Mesothelial cell of epicardium (in vitro differentiated cells): ENCODE results near the gene SESTD1. TPM values are rescaled to one million over a fixed set of nuclear protein-coding genes. Genes with fewer than 3 reads are reported as not detected.

Experiments used
- DNase-seq, 2 experiments: peaks; one replicate each; pipeline ENCODE4 v3.0.0; 2021; ENCODE audit warnings: low spot score in 2 of 2; ENCODE audit not compliant: unreplicated experiment in 2 of 2
- H3K27ac Mint-ChIP-seq: 2 replicates; pipeline ENCODE4 v1.8.0; 2021; ENCODE audit warnings: mixed read lengths
- H3K27me3 Mint-ChIP-seq: 2 replicates; pipeline ENCODE4 v1.8.0; 2021; ENCODE audit warnings: low read depth, mixed read lengths
- H3K36me3 Mint-ChIP-seq: 2 replicates; pipeline ENCODE4 v1.8.0; 2021; ENCODE audit warnings: mixed read lengths
- H3K4me1 Mint-ChIP-seq: 2 replicates; pipeline ENCODE4 v1.8.0; 2021; ENCODE audit warnings: mixed read lengths
- H3K4me3 Mint-ChIP-seq: 2 replicates; pipeline ENCODE4 v1.8.0; 2021; ENCODE audit warnings: mild to moderate bottlenecking, moderate library complexity, mixed read lengths
- H3K9me3 Mint-ChIP-seq: 2 replicates; pipeline ENCODE4 v1.8.0; 2021; ENCODE audit warnings: mixed read lengths
- CTCF ChIP-seq: fragments of 200-600 bp; sonication (generic); IDR thresholded peaks from one replicate; pipeline ENCODE4 v1.5.0; 2021; ENCODE audit warnings: antibody characterized with exemption; ENCODE audit not compliant: unreplicated experiment
- total RNA-seq: library from RNA; stranded (reverse); gene quantifications from 3 replicates; pipeline ENCODE4 v1.2.1, GENCODE V29; 2021

SESTD1 gene
- total RNA-seq, 1 donor from 2014 or later = 56.9 TPM

- Mint-ChIP-seq H3K4me1 (peaks cover 11% of the 10 kb centered on the region), H3K9me3 (no peaks in the 10 kb centered on the region), H3K4me3 (no peak overlapping the region), H3K36me3 (peaks cover 13% of the 10 kb centered on the region), H3K27me3 (no peaks in the 10 kb centered on the region), H3K27ac (no peak overlapping the region)
- DNase-seq = no peak
- TF ChIP-seq CTCF = no peak
These were observed 157.8 kb downstream of the SESTD1 start for GRCh38 chr2:179106676-179107428.

- peaks cover 12% of the 10 kb centered on the region for H3K36me3 Mint-ChIP-seq
- H3K4me3 Mint-ChIP-seq = no peak overlapping the region
- DNase-seq = no peak
- peaks cover 11% of the 10 kb centered on the region for H3K4me1 Mint-ChIP-seq
- H3K27me3 Mint-ChIP-seq = no peaks in the 10 kb centered on the region
- H3K9me3 Mint-ChIP-seq = no peaks in the 10 kb centered on the region
- no peak overlapping the region for H3K27ac Mint-ChIP-seq
- no peak for TF ChIP-seq CTCF
These were observed 158.3 kb downstream of the SESTD1 start for GRCh38 chr2:179106342-179106675.

GRCh38 chr2:179104736-179105135 is 159.9 kb downstream of the SESTD1 start:
- no peak for DNase-seq

GRCh38 chr2:179098080-179098689 is 166.4 kb downstream of the SESTD1 start:
- no peak for TF ChIP-seq CTCF
- no peaks in the 10 kb centered on the region for H3K4me1 Mint-ChIP-seq
- H3K36me3 Mint-ChIP-seq = no peaks in the 10 kb centered on the region
- no peaks in the 10 kb centered on the region for H3K27me3 Mint-ChIP-seq
- no peak overlapping the region for H3K27ac Mint-ChIP-seq
- H3K4me3 Mint-ChIP-seq = no peak overlapping the region
- H3K9me3 Mint-ChIP-seq = peaks cover 9% of the 10 kb centered on the region
- DNase-seq = no peak

More at GRCh38 chr2:179104736-179105135, 159.9 kb downstream of the SESTD1 start:
- TF ChIP-seq CTCF = no peak
- H3K27ac Mint-ChIP-seq = peak overlapping the region; percentile 50
- no peak overlapping the region for H3K4me3 Mint-ChIP-seq
- H3K27me3 Mint-ChIP-seq = no peaks in the 10 kb centered on the region
- no peaks in the 10 kb centered on the region for H3K9me3 Mint-ChIP-seq
- peaks cover 11% of the 10 kb centered on the region for H3K4me1 Mint-ChIP-seq
- H3K36me3 Mint-ChIP-seq = peaks cover 9% of the 10 kb centered on the region

- TF ChIP-seq CTCF = no peak
- Mint-ChIP-seq H3K4me3 (no peak overlapping the region), H3K9me3 (peaks cover 9% of the 10 kb centered on the region), H3K36me3 (no peaks in the 10 kb centered on the region), H3K27ac (no peak overlapping the region), H3K4me1 (no peaks in the 10 kb centered on the region), H3K27me3 (no peaks in the 10 kb centered on the region)
- no peak for DNase-seq
These were observed 167.5 kb downstream of the SESTD1 start for GRCh38 chr2:179097131-179097530.
